HS-5 (cell line): ENCODE data around the gene LCN12.

ENCODE experiments used
- DNase-seq: peaks from one replicate; pipeline ENCODE4 v3.0.0-alpha.2; 2012; ENCODE audit warnings: low read depth

LCN12 gene

DNA sequence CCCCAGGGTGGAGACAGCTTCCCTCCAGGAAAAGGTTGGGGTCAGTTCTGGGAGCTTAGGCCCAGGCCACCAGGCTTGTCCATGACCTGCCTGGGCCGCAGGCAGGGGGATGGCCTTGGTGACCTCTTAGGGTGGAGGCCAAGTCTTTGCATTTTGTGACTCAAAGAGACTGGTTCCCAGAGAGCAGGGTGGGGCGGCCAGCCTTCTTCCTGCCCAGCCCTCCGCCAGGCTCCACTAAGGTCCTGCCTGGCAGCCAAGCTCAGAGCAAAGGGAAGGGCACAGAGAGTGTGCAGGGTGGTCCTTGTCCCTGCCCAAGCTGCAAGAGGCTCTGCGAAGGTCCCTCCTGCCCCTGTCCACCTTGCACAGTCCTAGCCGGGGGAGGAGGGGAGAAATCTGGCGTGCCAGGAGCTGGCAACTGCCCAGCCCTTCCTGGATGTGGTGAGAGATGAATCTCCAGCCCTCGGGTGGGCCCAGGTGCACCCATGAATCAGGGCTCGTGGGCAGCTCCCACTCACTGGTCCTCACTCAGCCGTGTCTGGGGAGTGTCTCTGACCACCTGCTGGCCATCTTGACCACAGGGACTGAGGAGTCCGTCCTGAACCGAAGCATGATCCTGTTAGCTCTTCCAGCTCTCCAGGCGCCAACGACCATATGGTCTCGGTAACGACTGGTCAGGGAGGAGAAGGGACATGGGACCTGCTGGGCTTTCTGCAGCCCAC is 22.9 kb downstream of the LCN12 start:
- no peak for DNase-seq

DNA sequence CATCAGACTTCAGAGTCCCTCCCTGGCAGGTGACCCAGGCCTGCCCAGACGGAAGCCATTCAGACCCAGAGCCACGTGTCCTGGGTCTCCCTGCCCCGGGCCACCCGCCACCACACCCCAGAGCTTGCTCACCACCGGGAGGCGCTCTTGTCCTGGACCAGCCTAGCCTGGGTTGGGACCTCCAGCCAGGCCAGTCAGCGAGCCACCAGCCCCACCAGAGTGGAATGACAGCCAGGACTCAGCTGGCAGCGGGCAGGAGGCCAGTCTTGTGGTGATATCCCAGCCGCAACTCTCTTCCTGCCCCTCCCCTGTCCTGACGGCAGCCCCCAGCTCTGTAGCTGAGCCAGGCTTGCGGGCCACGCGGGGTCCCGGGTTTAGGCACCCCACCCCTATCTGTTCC is 23.6 kb downstream of the LCN12 start:
- DNase-seq = no peak

- no peak for DNase-seq
Measured at GRCh38 chr9:136977223-136977622, 25.1 kb downstream of the LCN12 start, which contains the start of gene PTGDS. Gene PTGDS (plus strand): TSS chr9:136977504. CDS start chr9:136977579, 75 bp downstream.

- DNase-seq = no peak
Measured at GRCh38 chr9:136977649-136978072, 25.6 kb downstream of the LCN12 start.

GRCh38 chr9:136978073-136978864 is 26.2 kb downstream of the LCN12 start:
- no peak for DNase-seq

GRCh38 chr9:136978865-136979544 is 26.9 kb downstream of the LCN12 start:
- no peak for DNase-seq

DNA sequence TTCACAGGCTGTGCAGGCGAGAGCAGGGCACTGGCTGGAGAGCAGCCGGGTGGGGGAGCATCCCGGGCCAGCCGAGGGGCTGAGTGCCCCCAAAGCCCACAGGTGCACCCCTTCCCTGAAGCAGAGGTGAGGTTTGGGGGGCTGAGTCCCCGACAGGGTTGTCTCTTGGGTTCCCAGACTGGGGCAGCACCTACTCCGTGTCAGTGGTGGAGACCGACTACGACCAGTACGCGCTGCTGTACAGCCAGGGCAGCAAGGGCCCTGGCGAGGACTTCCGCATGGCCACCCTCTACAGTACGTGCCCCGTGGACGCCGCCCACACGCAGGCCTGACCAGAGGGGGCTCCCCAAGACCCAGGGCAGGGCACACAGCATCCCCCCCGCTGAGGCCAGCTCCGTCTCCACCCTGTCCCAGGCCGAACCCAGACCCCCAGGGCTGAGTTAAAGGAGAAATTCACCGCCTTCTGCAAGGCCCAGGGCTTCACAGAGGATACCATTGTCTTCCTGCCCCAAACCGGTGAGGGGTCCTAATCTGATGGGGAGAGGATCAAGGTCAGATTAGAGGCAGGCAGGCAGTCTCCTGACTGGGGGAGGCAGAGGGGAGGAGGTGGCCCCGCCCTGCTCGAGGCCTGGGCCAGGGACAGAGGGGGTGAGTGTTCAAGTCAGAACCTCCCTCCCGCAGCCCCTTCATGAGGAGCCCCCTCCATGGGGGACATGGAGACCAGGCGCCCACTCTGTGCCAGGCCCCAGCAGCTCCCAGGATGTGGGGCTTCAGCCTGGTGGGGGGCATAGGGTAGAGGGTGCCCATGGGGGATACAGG is 27.9 kb downstream of the LCN12 start:
- no peak for DNase-seq

GRCh38 chr9:136980669-136981478 is 28.8 kb downstream of the LCN12 start:
- no peak for DNase-seq

DNA sequence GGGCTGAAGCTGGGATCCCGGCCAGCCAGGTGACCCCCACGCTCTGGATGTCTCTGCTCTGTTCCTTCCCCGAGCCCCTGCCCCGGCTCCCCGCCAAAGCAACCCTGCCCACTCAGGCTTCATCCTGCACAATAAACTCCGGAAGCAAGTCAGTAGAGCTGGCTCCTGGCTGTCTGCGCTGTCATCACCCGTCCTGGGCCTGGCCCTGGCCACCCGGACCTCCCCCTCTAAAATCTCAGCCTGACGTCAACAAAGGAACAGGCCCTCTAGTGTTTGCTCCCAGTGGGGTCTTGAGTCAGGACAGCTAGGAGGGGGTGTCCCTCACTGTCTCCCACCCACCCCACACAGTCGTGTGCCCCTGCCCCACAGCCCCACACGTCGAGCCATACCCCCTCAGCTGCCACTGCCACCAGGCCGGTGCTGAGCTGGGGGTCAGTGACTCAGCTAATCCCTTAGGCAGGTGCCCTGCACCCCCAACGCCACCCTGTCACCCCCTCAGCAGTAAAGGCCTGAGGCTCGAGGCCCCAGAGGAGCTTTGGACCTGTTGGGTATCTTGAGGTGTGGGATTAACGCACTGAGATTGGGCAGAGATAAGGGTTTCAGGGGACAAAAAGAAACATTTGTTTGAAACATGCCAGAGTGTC is 29.6 kb downstream of the LCN12 start:
- no peak for DNase-seq

DNA sequence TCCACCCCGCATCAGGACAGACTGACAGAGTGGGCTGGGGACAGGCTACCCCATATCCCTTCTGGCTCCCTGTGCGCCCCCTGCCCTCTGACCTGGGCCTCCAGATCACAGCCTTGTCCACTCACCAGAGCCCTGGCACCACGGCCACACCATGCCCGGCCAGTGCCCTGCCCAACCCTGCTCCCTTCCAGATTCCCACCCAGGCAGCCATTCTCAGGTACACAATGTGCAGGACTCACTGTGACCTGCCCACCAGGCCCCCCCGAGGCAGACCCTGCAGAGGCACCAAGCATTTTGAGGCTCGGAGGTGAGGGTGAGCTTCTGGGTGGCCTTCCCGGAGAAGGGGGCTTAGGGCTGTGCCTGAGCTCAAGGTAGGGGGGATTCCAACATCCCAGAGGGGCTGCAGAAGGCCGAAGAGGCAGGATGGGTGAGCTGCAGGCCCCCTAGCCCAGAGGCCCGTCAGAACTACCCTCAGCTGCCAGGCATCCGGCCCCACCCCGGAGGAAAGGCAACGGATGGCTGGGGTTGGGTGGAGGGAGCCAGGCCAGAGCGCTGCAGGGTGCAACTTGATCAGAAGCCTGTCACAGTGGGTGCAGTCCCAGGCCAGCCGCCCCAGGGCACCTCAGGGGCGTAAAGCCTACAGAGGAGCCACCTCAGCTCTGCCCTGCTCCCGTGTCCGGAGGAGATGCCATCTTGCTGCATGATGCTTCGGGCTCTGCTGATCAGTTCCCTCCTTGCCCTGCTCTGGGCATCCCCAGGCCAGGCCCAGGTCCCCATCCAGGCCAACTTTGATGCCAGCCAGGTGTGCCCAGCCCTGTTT is 30.4 kb downstream of the LCN12 start, which contains the start of gene LCNL1:
Gene LCNL1, plus strand, starts transcription at position 762 of the 820 bp plus-strand sequence. CDS start 594 bp downstream, outside the sequence.
- no peak for DNase-seq

DNA sequence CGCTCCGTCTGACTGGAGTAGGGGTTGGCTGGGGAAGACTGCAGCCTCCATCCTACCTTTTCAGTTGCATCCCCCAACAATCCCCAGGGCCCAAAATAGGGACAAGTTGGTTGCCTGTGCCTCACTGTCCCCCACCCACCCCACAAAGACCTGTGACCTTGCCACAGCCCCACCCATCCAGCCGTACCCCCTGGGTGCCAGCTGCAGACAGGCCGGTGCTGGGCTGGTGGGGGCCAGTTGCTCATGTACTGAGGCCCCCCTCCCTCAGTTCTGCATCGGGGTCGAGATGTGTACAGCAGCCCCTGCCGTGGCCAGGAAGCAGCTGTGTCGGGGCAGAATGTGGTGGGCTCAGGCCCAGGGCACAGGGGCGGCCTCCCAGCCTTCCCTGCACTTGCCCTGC is 31.1 kb downstream of the LCN12 start:
- DNase-seq = no peak

DNA sequence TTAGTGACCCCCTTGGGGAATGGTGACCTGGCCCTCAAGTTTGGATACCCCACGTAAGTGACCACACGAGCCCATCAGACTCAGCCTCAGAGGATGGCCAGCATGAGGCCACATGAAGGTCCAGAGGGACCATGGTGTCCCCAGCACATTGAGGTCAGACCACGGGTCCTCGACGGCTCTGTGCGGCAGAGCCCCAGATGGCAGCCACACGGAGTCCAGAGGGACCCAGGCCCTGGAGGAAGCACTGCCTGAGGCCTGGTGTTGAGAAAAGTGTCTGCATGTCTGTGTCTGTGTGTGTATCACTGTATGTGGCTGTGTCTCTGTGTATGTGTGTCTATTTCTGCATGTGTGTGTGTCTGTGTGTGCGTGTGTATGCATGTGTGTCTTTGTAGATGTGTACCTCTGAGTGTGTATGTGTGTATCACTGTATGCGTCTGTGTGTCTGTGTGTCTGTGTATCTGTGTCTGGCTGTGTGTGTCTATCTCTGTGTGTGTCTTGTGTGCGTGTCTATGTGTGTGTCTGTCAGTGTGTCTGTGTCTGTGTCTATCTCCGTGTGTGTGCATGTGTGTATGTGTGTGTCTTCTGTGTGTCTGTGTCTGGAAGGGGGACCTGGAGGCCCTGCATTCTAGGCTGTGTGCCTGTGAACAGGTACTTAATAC is 31.7 kb downstream of the LCN12 start:
- no peak for DNase-seq

DNA sequence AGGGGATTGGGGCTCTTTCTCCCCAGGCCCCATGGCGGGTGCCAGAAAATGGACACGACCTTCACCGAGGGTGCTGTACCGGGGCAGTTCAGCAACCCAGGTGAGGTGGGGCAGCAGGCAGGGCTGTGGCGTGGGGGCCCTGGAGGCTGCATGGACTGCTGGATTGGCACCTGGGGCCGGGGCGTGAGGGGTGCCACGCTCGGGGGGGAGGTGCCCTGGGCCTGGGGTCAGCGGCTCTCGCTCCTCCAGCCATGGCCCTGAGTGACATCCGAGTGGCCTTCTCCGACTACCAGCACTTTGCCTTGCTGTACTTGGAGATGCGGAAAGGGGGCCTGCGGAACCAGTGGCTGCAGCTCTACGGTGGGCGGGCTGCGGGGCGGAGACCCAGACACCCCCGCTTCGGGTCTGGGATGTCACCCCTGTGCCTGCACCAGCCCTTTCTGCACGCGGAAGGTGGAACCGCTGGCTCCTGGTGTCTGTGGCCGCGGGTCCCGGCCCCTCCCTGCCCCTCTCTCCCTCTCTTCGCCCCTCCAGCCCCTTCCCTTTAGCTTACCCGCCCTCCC is 32.5 kb downstream of the LCN12 start:
- no peak for DNase-seq

GRCh38 chr9:136985027-136985602 is 33.0 kb downstream of the LCN12 start:
- DNase-seq = no peak

DNA sequence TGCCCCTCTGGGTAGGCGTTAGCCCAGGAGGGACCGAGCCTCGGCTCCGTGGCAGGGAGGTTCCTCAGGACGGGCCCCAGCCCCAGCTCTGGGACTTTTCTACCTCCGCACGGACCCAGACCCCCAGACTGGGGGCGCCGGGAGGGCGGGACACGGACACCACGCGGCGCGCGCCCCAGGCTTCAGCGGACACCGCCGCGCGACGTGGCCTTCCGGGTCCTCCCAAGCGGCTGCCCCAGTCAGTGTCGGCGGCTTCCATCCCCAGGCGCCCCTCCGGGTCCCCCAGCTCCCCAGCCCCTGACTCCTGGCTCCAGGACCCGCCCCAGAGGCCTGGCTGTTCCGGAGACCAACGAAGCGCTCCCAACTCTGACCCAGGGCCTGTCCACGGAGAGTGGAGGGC is 33.8 kb downstream of the LCN12 start:
- no peak for DNase-seq

DNA sequence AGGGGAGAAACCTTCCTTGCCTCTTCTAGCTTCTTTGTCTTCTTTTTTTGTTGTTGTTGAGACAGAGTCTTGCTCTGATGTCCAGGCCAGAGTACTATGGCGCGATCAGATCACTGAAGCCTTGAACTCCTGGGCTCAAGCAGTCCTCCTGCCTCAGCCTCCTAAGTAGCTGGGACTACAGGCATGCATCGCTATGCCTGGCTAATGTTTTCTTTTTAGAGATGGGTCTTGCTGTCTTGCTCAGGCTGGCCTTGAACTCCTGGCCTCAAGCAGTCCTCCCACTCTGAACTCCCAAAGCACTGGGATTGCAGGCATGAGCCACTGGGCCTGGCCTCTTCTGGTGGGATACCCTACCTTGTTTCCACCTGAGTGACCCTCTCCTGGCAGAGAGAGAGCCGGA is 36.8 kb downstream of the LCN12 start:
- no peak for DNase-seq

GRCh38 chr9:136990242-136990911 is 38.3 kb downstream of the LCN12 start:
- no peak for DNase-seq
